Measurements from ENCODE around the gene HDAC9.

The HDAC9 gene

GRCh38 chr7:18835001-18835690 is 339.6 kb downstream of the HDAC9 start:
- TF ChIP-seq TAF1 (IDR thresholded peaks at IDR 0.05; ENCODE audit: borderline replicate concordance, insufficient read depth, low read length) (no peak), POLR2AphosphoS5 (IDR thresholded peaks at IDR 0.05; ENCODE audit: low read depth, low read length) (no peak), REST (IDR thresholded peaks at IDR 0.05; ENCODE audit: insufficient read depth in 1 of 2, low read depth in 2 of 2, low read length in 2 of 2) (no peak), SIN3A (IDR thresholded peaks at IDR 0.05; ENCODE audit: borderline replicate concordance, insufficient read depth, low read length) (no peak), FOXP2 (optimal IDR thresholded peaks at IDR 0.05; ENCODE audit: borderline replicate concordance, extremely low read depth, extremely low read length, insufficient read depth) (no peak)

- no peak for TF ChIP-seq TAF1 (IDR thresholded peaks at IDR 0.05; ENCODE audit: borderline replicate concordance, insufficient read depth, low read length)
- no peak for TF ChIP-seq FOXP2 (optimal IDR thresholded peaks at IDR 0.05; ENCODE audit: borderline replicate concordance, extremely low read depth, extremely low read length, insufficient read depth)
- no peak for TF ChIP-seq SIN3A (IDR thresholded peaks at IDR 0.05; ENCODE audit: borderline replicate concordance, insufficient read depth, low read length)
- no peak for TF ChIP-seq REST (IDR thresholded peaks at IDR 0.05; ENCODE audit: insufficient read depth in 1 of 2, low read depth in 2 of 2, low read length in 2 of 2)
- TF ChIP-seq POLR2AphosphoS5 (IDR thresholded peaks at IDR 0.05; ENCODE audit: low read depth, low read length): no peak
Observed at GRCh38 chr7:18843979-18844378, 348.4 kb downstream of the HDAC9 start.

- no peak for TF ChIP-seq FOXP2 (optimal IDR thresholded peaks at IDR 0.05; ENCODE audit: borderline replicate concordance, extremely low read depth, extremely low read length, insufficient read depth)
- TF ChIP-seq TAF1 (IDR thresholded peaks at IDR 0.05; ENCODE audit: borderline replicate concordance, insufficient read depth, low read length): no peak
- no peak for TF ChIP-seq SIN3A (IDR thresholded peaks at IDR 0.05; ENCODE audit: borderline replicate concordance, insufficient read depth, low read length)
- no peak for TF ChIP-seq REST (IDR thresholded peaks at IDR 0.05; ENCODE audit: insufficient read depth in 1 of 2, low read depth in 2 of 2, low read length in 2 of 2)
- no peak for TF ChIP-seq POLR2AphosphoS5 (IDR thresholded peaks at IDR 0.05; ENCODE audit: low read depth, low read length)
Observed at GRCh38 chr7:18844735-18845134, 349.2 kb downstream of the HDAC9 start.

GRCh38 chr7:18845700-18846099 is 350.2 kb downstream of the HDAC9 start:
- TF ChIP-seq FOXP2 (optimal IDR thresholded peaks at IDR 0.05; ENCODE audit: borderline replicate concordance, extremely low read depth, extremely low read length, insufficient read depth) (no peak), REST (IDR thresholded peaks at IDR 0.05; ENCODE audit: insufficient read depth in 1 of 2, low read depth in 2 of 2, low read length in 2 of 2) (no peak), SIN3A (IDR thresholded peaks at IDR 0.05; ENCODE audit: borderline replicate concordance, insufficient read depth, low read length) (no peak), TAF1 (IDR thresholded peaks at IDR 0.05; ENCODE audit: borderline replicate concordance, insufficient read depth, low read length) (no peak), POLR2AphosphoS5 (IDR thresholded peaks at IDR 0.05; ENCODE audit: low read depth, low read length) (no peak)

Measured in PFSK-1 (cell line).